SK-N-DZ (cell line): ENCODE data around the gene ARHGEF9.
"Not testable (repeated sequence)": the region's sequence is repeated elsewhere in the genome, so short reads cannot be mapped to it uniquely, and the experiment has no call there.

Experiments used
- DNase-seq: peaks from one replicate; pipeline ENCODE4 v3.0.0-alpha.2; 2015; ENCODE audit warnings: low spot score
- small RNA-seq, 2 experiments: library from RNA; depleted of rRNA; stranded (forward); fragments of <200 nt; gene quantifications; one replicate each; pipeline ENCODE3, GENCODE V24; 2014

ARHGEF9 gene

GRCh38 chrX:63661676-63662075 lies 123.3 kb downstream of the ARHGEF9 start:
- no peak for DNase-seq

- no peak for DNase-seq
These were observed 126.1 kb downstream of the ARHGEF9 start for GRCh38 chrX:63658920-63659319.

- no peak for DNase-seq
These were observed 127.2 kb downstream of the ARHGEF9 start for GRCh38 chrX:63657821-63658220.

GRCh38 chrX:63656871-63657580 lies 128.0 kb downstream of the ARHGEF9 start:
- no peak for DNase-seq

GRCh38 chrX:63652086-63652765 lies 132.8 kb downstream of the ARHGEF9 start:
- no peak for DNase-seq

GRCh38 chrX:63645748-63646147 lies 139.3 kb downstream of the ARHGEF9 start:
- not testable (repeated sequence) for DNase-seq

- DNase-seq = no peak
These were observed 149.3 kb downstream of the ARHGEF9 start for GRCh38 chrX:63635750-63636149.

GRCh38 chrX:63613531-63614028 lies 171.4 kb downstream of the ARHGEF9 start:
- DNase-seq = peak; percentile 26

GRCh38 chrX:63585936-63586335 lies 199.1 kb downstream of the ARHGEF9 start:
- DNase-seq = no peak

Small RNA genes within 50 kb of the gene (small RNA-seq; reads per million reads assigned to genes)
- 0.08 to 1.3 reads per million in 2 experiments for gene MIR1468
